Right lobe of liver (tissue), 6 donors: Measurements from ENCODE around the gene SYCP2. TPM values are rescaled to one million over a fixed set of nuclear protein-coding genes. Genes with fewer than 3 reads are reported as not detected.

Source experiments
- ATAC-seq, 4 donors: fragments of 200-7000 bp; cut with Tn5 transposase; one replicate each; pipeline ENCODE4 v1.9.1; 2020; ENCODE audit warnings: mild to moderate bottlenecking in 4 of 4, moderate library complexity in 4 of 4
- DNase-seq, 3 donors: peaks; one replicate each; pipeline ENCODE4 v3.0.0-alpha.2; 2020
- H3K27ac ChIP-seq, 3 donors: fragments of 200-600 bp; one replicate each; pipeline ENCODE4 v1.8.0; 2022
- H3K27me3 ChIP-seq, 2 donors: fragments of 200-600 bp; one replicate each; pipeline ENCODE4 v1.8.0; 2022
- H3K36me3 ChIP-seq, 4 donors: fragments of 200-600 bp; sonication (generic) in 1 of 4; one replicate each; pipeline versions ENCODE4 v1.5.1 to v1.8.0; 2017 to 2022; ENCODE audit warnings: control low read depth in 1 of 4
- H3K4me1 ChIP-seq, 4 donors: fragments of 200-600 bp; sonication (generic) in 1 of 4; one replicate each; pipeline versions ENCODE4 v1.5.1 to v1.8.0; 2017 to 2022; ENCODE audit warnings: control low read depth in 1 of 4
- H3K4me3 ChIP-seq, 3 donors: fragments of 200-600 bp; one replicate each; pipeline ENCODE4 v1.8.0; 2022
- H3K9me3 ChIP-seq, 4 donors: fragments of 200-600 bp; sonication (generic) in 1 of 4; one replicate each; pipeline versions ENCODE4 v1.5.1 to v1.8.0; 2017 to 2022; ENCODE audit warnings: control low read depth in 1 of 4
- CTCF ChIP-seq, 4 donors: fragments of 200-600 bp in 3 of 4; fragments of 450-650 bp in 1 of 4; IDR thresholded peaks; one replicate each; pipeline versions ENCODE4 v1.5.1 to v1.8.0; 2016 to 2022; ENCODE audit warnings: antibody characterized with exemption in 4 of 4, mild to moderate bottlenecking in 2 of 4
- POLR2A ChIP-seq: fragments of 450-650 bp; IDR thresholded peaks from one replicate; pipeline ENCODE4 v1.6.1; 2017; ENCODE audit warnings: antibody characterized with exemption, mild to moderate bottlenecking
- WGBS: methylation state at CpG from one replicate; pipeline ENCODE4 v1.1.6; 2018; ENCODE audit warnings: low coverage, low lambda C conversion rate; ENCODE audit not compliant: insufficient coverage; ENCODE audit errors: missing lambda C conversion rate; 5-methylcytosine and 5-hydroxymethylcytosine counted together
- intact Hi-C, 2 donors: fragments of 100-400 bp; cut with DNase I; formaldehyde crosslinking; loops; one replicate each; pipeline versions ENCODE4 v1.11.2 to v1.14.1; 2022
- total RNA-seq, 6 experiments: library from RNA; depleted of rRNA in 2 of 6; stranded (reverse); fragments of >200 nt in 2 of 6; fragmentation: NEBNext Ultra II Directional in 3 of 6; extraction: Animal tissue kit (Norgen Biotek cat#: 25700) in 3 of 6; gene quantifications; one replicate each; pipeline versions ENCODE4 v1.1.0 to v1.2.4, GENCODE V29; 2016 to 2023
- donor health status: DM: no; HTN: yes; CAD: no.
- donor health status: DM: no; HTN: no; CAD: no.
- donor health status: DM: no; HTN: no; CAD: no.
- donor health status: DM: no; HTN: yes; CAD: no.
- donor health status: DM: no; HTN: yes; CAD: no.

SYCP2 gene
- total RNA-seq, 6 experiments from 2014 or later: 0.18 to 0.95 (median 0.63) TPM

- H3K36me3 ChIP-seq: no peaks in the 10 kb centered on the region
- 59% methylated on average over 6 of the region's 11 CpGs for WGBS
- intact Hi-C loops: no loop called here
- no peak overlapping the region for H3K4me3 ChIP-seq
- H3K27ac ChIP-seq: no peak overlapping the region
- DNase-seq (peak in 1 of 3 donors; percentile 41), ATAC-seq (peak in 1 of 4 donors; percentile 24)
- H3K4me1 ChIP-seq: no peaks in the 10 kb centered on the region
- TF ChIP-seq POLR2A (no peak), CTCF (IDR thresholded peaks at IDR 0.05) (no peak)
- H3K9me3 ChIP-seq: no peaks in the 10 kb centered on the region
- no peaks in the 10 kb centered on the region for H3K27me3 ChIP-seq
These were observed 107.3 kb downstream of the SYCP2 start for GRCh38 chr20:59825944-59826759.

- 83% methylated on average over 2 of the region's 4 CpGs for WGBS
- DNase-seq (no peak), ATAC-seq (no peak)
- H3K4me1 ChIP-seq: no peaks in the 10 kb centered on the region
- H3K27ac ChIP-seq: no peak overlapping the region
- TF ChIP-seq POLR2A (no peak), CTCF (IDR thresholded peaks at IDR 0.05) (no peak)
- no peaks in the 10 kb centered on the region for H3K27me3 ChIP-seq
- no peaks in the 10 kb centered on the region for H3K9me3 ChIP-seq
- no peak overlapping the region for H3K4me3 ChIP-seq
- H3K36me3 ChIP-seq: no peaks in the 10 kb centered on the region
- intact Hi-C loops: no loop called here
These were observed 107.9 kb downstream of the SYCP2 start for GRCh38 chr20:59825563-59825920.

- intact Hi-C loops: no loop called here
- no peak for TF ChIP-seq POLR2A
- no peak for TF ChIP-seq CTCF (IDR thresholded peaks at IDR 0.05)
- no peaks in the 10 kb centered on the region for H3K27me3 ChIP-seq
- H3K9me3 ChIP-seq: no peaks in the 10 kb centered on the region
- H3K36me3 ChIP-seq: no peaks in the 10 kb centered on the region
- ATAC-seq (no peak), DNase-seq (no peak)
- 34% methylated on average over 4 of the region's 8 CpGs for WGBS
- no peak overlapping the region for H3K27ac ChIP-seq
- no peak overlapping the region for H3K4me3 ChIP-seq
- no peaks in the 10 kb centered on the region for H3K4me1 ChIP-seq
These were observed 108.5 kb downstream of the SYCP2 start for GRCh38 chr20:59824711-59825562.

GRCh38 chr20:59823491-59824259, 109.8 kb downstream of the SYCP2 start:
- Histone ChIP-seq H3K36me3 (no peaks in the 10 kb centered on the region), H3K4me3 (no peak overlapping the region), H3K27ac (no peak overlapping the region), H3K9me3 (no peaks in the 10 kb centered on the region), H3K27me3 (no peaks in the 10 kb centered on the region), H3K4me1 (no peaks in the 10 kb centered on the region)
- ATAC-seq: no peak
- no peak for DNase-seq
- intact Hi-C loops: no loop called here
- WGBS: 44% methylated on average over 5 of the region's 8 CpGs
- TF ChIP-seq CTCF (IDR thresholded peaks at IDR 0.05) (no peak), POLR2A (no peak)
